Suprapubic skin (tissue), 3 donors: ENCODE data around the gene KIDINS220.

ENCODE experiments used
- CTCF ChIP-seq, 2 donors: fragments of 200-600 bp in 1 of 2; fragments of 450-650 bp in 1 of 2; sonication (generic) in 1 of 2; IDR thresholded peaks; one replicate each; pipeline ENCODE4 v1.5.1; 2016 to 2019; ENCODE audit warnings: antibody characterized with exemption in 2 of 2, mild to moderate bottlenecking in 1 of 2, moderate library complexity in 1 of 2
- EP300 ChIP-seq: sonication (generic); formaldehyde crosslinking; IDR thresholded peaks from one replicate; pipeline ENCODE4 v1.6.1; 2017; ENCODE audit warnings: antibody characterized with exemption
- POLR2A ChIP-seq, 2 donors: fragments of 450-650 bp; IDR thresholded peaks; one replicate each; pipeline ENCODE4 v1.6.1; 2017; ENCODE audit warnings: antibody characterized with exemption in 2 of 2, mild to moderate bottlenecking in 2 of 2, moderate library complexity in 2 of 2

- TF ChIP-seq CTCF (IDR thresholded peaks at IDR 0.05) (no peak), POLR2A (IDR thresholded peaks at IDR 0.05) (no peak), EP300 (no peak)
These were observed 20.9 kb upstream of the KIDINS220 start for GRCh38 chr2:8858264-8858663.
